ENCODE results near the gene ERP27. TPM values are rescaled to one million over a fixed set of nuclear protein-coding genes. Genes with fewer than 3 reads are reported as not detected.

ERP27 gene
- total RNA-seq, 1 experiment from 2014 or later: not detected

DNA sequence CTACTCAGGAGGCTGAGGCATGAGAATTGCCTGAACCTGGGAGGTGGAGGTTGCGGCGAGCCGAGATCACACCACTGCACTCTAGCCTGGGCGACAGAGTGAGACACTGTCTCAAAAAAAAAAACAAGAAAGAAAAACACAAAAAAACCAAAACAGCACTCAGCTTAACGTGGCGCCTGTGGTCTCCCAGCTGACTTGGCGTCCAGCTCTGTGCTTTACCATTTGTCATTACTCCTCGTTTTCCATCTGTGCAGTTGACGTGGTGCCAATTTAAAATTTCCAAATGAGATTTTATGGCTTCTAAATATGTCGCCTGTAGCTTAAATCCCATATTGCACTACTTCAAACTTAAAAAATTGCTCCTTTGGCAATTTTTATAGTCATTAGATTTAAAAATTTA lies 54.7 kb downstream of the ERP27 start:
- Mint-ChIP-seq H3K9me3 (ENCODE audit: unreplicated experiment) (no peaks in the 10 kb centered on the region), H3K4me3 (ENCODE audit: unreplicated experiment) (no peak overlapping the region), H3K27ac (ENCODE audit: low read depth, unreplicated experiment) (no peak overlapping the region), H3K4me1 (ENCODE audit: insufficient read depth, unreplicated experiment) (peaks cover 19% of the 10 kb centered on the region), H3K27me3 (ENCODE audit: insufficient read depth, unreplicated experiment) (peaks cover 14% of the 10 kb centered on the region), H3K36me3 (ENCODE audit: insufficient read depth, unreplicated experiment) (no peaks in the 10 kb centered on the region)
- DNase-seq (ENCODE audit: unreplicated experiment): no peak
- TF ChIP-seq, protein P1, sequence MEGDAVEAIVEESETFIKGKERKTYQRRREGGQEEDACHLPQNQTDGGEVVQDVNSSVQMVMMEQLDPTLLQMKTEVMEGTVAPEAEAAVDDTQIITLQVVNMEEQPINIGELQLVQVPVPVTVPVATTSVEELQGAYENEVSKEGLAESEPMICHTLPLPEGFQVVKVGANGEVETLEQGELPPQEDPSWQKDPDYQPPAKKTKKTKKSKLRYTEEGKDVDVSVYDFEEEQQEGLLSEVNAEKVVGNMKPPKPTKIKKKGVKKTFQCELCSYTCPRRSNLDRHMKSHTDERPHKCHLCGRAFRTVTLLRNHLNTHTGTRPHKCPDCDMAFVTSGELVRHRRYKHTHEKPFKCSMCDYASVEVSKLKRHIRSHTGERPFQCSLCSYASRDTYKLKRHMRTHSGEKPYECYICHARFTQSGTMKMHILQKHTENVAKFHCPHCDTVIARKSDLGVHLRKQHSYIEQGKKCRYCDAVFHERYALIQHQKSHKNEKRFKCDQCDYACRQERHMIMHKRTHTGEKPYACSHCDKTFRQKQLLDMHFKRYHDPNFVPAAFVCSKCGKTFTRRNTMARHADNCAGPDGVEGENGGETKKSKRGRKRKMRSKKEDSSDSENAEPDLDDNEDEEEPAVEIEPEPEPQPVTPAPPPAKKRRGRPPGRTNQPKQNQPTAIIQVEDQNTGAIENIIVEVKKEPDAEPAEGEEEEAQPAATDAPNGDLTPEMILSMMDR (IDR thresholded peaks at IDR 0.05; ENCODE audit: unreplicated experiment): no peak
- CTCF ChIA-PET: interaction anchor here (0.7 kb wide), 1 partner anchor 7 kb away, joined by 4 read pairs; no protein-coding TSS in a partner anchor
- POLR2A ChIA-PET: interaction anchor here (1.1 to 1.3 kb wide), 4 partner anchors 9 to 111 kb away, joined by 3 to 9 read pairs (median 4); no protein-coding TSS in a partner anchor
- BruUV-seq (replicated peaks): no TSS peak
- intact Hi-C loops (cut with micrococcal nuclease): no loop called here

DNA sequence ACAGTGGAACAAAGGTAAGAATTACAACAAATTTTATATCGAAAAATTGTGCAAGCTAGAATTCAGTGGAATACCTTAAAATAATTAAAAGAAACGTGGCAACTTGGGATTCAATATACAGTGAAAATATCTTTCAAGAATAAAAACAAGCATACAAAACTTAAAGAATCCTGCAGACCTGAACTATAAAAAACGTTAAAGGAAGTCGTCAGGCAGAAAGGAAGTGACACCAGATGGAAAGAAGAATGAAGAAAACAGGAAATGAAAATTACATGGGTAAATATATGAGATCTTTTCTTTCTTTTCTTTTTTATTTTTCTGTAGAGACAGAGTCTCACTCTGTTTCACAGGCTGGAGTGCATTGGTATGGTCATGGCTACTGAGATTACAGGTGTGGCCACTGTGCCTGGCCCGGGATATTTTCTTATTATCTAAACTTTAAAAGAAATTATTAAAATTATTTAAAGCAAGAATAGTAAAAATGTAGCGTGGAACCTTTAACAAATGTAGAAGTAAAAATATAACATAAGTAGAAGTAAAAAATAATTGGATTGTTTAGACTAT lies 57.4 kb downstream of the ERP27 start:
- Mint-ChIP-seq H3K27me3 (ENCODE audit: insufficient read depth, unreplicated experiment) (no peaks in the 10 kb centered on the region), H3K36me3 (ENCODE audit: insufficient read depth, unreplicated experiment) (no peaks in the 10 kb centered on the region), H3K9me3 (ENCODE audit: unreplicated experiment) (no peaks in the 10 kb centered on the region), H3K4me3 (ENCODE audit: unreplicated experiment) (no peak overlapping the region), H3K27ac (ENCODE audit: low read depth, unreplicated experiment) (no peak overlapping the region), H3K4me1 (ENCODE audit: insufficient read depth, unreplicated experiment) (peaks cover 14% of the 10 kb centered on the region)
- CTCF ChIA-PET: no interaction called here
- POLR2A ChIA-PET: no interaction called here
- BruUV-seq (replicated peaks): no TSS peak
- intact Hi-C loops (cut with micrococcal nuclease): no loop called here
- DNase-seq (ENCODE audit: unreplicated experiment): no peak
- TF ChIP-seq, protein P1 (IDR thresholded peaks at IDR 0.05; ENCODE audit: unreplicated experiment): no peak

DNA sequence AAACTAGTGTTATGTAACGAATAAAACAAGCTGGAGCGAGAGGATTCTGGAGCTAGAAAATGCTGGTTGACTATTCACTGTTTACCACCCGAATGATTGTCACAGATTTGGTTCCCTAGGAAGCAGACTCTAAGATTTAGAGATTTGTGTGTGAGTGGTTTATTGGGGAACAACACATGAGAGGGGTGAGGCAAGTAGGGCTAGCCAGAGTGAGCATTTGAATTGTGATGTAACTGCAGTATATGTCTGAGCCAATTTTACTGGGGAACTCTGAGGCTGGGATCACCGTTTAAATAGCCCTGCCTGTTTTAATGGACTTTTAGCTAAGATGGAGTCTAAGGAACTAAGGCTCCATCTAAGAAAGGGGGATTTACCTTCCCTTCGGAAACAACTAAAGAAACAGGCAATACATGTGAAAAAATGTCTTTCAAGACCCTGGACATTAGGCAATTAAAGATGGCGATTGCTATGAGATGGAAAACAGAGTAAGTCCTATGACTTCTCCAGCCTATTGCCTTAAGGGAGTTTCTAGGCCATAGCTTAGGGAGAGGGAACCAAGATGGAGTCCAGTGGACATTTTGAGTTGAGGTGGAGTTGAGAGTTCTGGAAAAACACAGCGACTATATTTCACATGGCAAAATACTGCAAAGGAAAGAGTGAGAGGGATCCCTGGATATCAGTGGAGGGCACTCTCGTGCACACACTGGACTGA lies 59.0 kb downstream of the ERP27 start:
- DNase-seq (ENCODE audit: unreplicated experiment): no peak
- H3K27me3 Mint-ChIP-seq (ENCODE audit: insufficient read depth, unreplicated experiment): no peaks in the 10 kb centered on the region
- ChIA-PET CTCF (interaction anchor here (0.6 kb wide), 2 partner anchors 27 to 735 kb away, joined by 3 read pairs; no protein-coding TSS in a partner anchor), POLR2A (interaction anchor here (1.1 to 1.2 kb wide), 2 partner anchors 75 to 108 kb away, joined by 3 read pairs; a partner anchor contains a TSS)
- BruUV-seq (replicated peaks): no TSS peak
- TF ChIP-seq, protein P1 (IDR thresholded peaks at IDR 0.05; ENCODE audit: unreplicated experiment): no peak
- H3K27ac Mint-ChIP-seq (ENCODE audit: low read depth, unreplicated experiment): no peak overlapping the region
- H3K4me3 Mint-ChIP-seq (ENCODE audit: unreplicated experiment): no peak overlapping the region
- intact Hi-C loops (cut with micrococcal nuclease): no loop called here
- peaks cover 11% of the 10 kb centered on the region for H3K4me1 Mint-ChIP-seq (ENCODE audit: insufficient read depth, unreplicated experiment)
- no peaks in the 10 kb centered on the region for H3K9me3 Mint-ChIP-seq (ENCODE audit: unreplicated experiment)
- no peaks in the 10 kb centered on the region for H3K36me3 Mint-ChIP-seq (ENCODE audit: insufficient read depth, unreplicated experiment)

DNA sequence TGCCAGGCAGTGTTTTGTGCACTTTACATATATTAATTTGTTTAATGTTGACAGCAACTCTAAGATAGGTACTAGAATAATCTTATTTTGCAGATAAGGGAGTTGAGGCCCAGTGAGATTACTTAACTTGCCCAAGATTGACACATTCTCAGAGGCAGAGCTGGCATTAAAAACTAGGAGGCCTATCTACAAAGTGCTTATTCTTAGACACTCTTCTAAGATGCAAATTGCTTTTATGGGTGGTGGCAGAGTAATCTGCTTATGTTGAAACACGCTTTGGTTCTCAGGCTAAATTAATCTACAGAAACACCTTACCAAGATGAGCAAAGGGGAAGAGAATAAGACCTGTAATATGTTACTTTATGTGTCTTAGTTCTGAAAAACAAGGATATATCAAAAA lies 59.8 kb downstream of the ERP27 start:
- Mint-ChIP-seq H3K4me1 (ENCODE audit: insufficient read depth, unreplicated experiment) (peaks cover 10% of the 10 kb centered on the region), H3K9me3 (ENCODE audit: unreplicated experiment) (no peaks in the 10 kb centered on the region), H3K27ac (ENCODE audit: low read depth, unreplicated experiment) (no peak overlapping the region), H3K36me3 (ENCODE audit: insufficient read depth, unreplicated experiment) (no peaks in the 10 kb centered on the region), H3K4me3 (ENCODE audit: unreplicated experiment) (no peak overlapping the region), H3K27me3 (ENCODE audit: insufficient read depth, unreplicated experiment) (no peaks in the 10 kb centered on the region)
- intact Hi-C loops (cut with micrococcal nuclease): no loop called here
- CTCF ChIA-PET: interaction anchor here (0.7 kb wide), 1 partner anchor 9 kb away, joined by 3 read pairs; no protein-coding TSS in a partner anchor
- TF ChIP-seq, protein P1 (IDR thresholded peaks at IDR 0.05; ENCODE audit: unreplicated experiment): no peak
- BruUV-seq (replicated peaks): no TSS peak
- no peak for DNase-seq (ENCODE audit: unreplicated experiment)
- POLR2A ChIA-PET: interaction anchor here (1.2 kb wide), 1 partner anchor 76 kb away, joined by 3 read pairs; no protein-coding TSS in a partner anchor
